CD4-positive, alpha-beta memory T cell (primary cell): Measurements from ENCODE around the gene NRN1L. TPM values are rescaled to one million over a fixed set of nuclear protein-coding genes. Genes with fewer than 3 reads are reported as not detected.
"Not testable (repeated sequence)": the region's sequence is repeated elsewhere in the genome, so short reads cannot be mapped to it uniquely, and the experiment has no call there.

Experiments used
- CTCF ChIA-PET: fragments of 350-600 bp; sonication (Branson Sonifier 250); formaldehyde crosslinking; loops from one replicate; lab custom pipeline; 2021; ENCODE audit warnings: inconsistent platforms; ENCODE audit not compliant: partially characterized antibody; lab: Charles Lee
- POLR2A ChIA-PET: fragments of 350-600 bp; sonication (Branson Sonifier 250); formaldehyde crosslinking; loops from one replicate; lab custom pipeline; 2021; ENCODE audit not compliant: partially characterized antibody; lab: Charles Lee
- DNase-seq, 5 donors: peaks; one replicate each; pipeline versions ENCODE4 v3.0.0 to v3.0.0-alpha.2; 2020 to 2022; ENCODE audit warnings: mixed read lengths in 1 of 5
- H3K27ac ChIP-seq: one replicate; pipeline ENCODE4 v1.7.0; 2013; ENCODE audit warnings: low read depth, low read length
- H3K27me3 ChIP-seq: 2 replicates; pipeline ENCODE4 v1.7.0; 2013; ENCODE audit warnings: mild to moderate bottlenecking, low read length, moderate library complexity; ENCODE audit not compliant: insufficient read depth
- H3K36me3 ChIP-seq: 2 replicates; pipeline ENCODE4 v1.7.0; 2013; ENCODE audit warnings: mild to moderate bottlenecking, low read length, moderate library complexity; ENCODE audit not compliant: insufficient read depth
- H3K4me1 ChIP-seq: 2 replicates; pipeline ENCODE4 v1.7.0; 2013; ENCODE audit warnings: mild to moderate bottlenecking, low read length, moderate library complexity; ENCODE audit not compliant: insufficient read depth
- H3K4me3 ChIP-seq, 2 donors: one replicate each; pipeline ENCODE4 v1.7.0; 2013; ENCODE audit warnings: low read length in 2 of 2, mild to moderate bottlenecking in 1 of 2
- H3K9me3 ChIP-seq, 2 donors: one replicate each; pipeline ENCODE4 v1.7.0; 2013; ENCODE audit warnings: low read length in 2 of 2, control low read depth in 1 of 2; ENCODE audit not compliant: control insufficient read depth in 1 of 2
- H3K27ac Mint-ChIP-seq, 7 donors: one replicate each; pipeline ENCODE4 v1.8.0; 2020 to 2021; ENCODE audit warnings: mixed read lengths in 7 of 7, mild to moderate bottlenecking in 6 of 7, inconsistent platforms in 3 of 7, moderate library complexity in 3 of 7
- H3K27me3 Mint-ChIP-seq, 2 donors: one replicate each; pipeline ENCODE4 v1.8.0; 2020 to 2021; ENCODE audit warnings: mixed read lengths in 2 of 2
- H3K36me3 Mint-ChIP-seq, 2 donors: one replicate each; pipeline ENCODE4 v1.8.0; 2020 to 2021; ENCODE audit warnings: mixed read lengths in 2 of 2, inconsistent platforms in 1 of 2, mild to moderate bottlenecking in 1 of 2
- H3K4me1 Mint-ChIP-seq, 4 donors: one replicate each; pipeline ENCODE4 v1.8.0; 2020 to 2021; ENCODE audit warnings: mixed read lengths in 4 of 4, mild to moderate bottlenecking in 1 of 4
- H3K4me3 Mint-ChIP-seq, 8 donors: one replicate each; pipeline ENCODE4 v1.8.0; 2020 to 2021; ENCODE audit warnings: mixed read lengths in 8 of 8, mild to moderate bottlenecking in 7 of 8, moderate library complexity in 6 of 8, inconsistent platforms in 3 of 8
- H3K9me3 Mint-ChIP-seq, 8 donors: one replicate each; pipeline ENCODE4 v1.8.0; 2020 to 2021; ENCODE audit warnings: mixed read lengths in 8 of 8, mild to moderate bottlenecking in 5 of 8, inconsistent platforms in 3 of 8, moderate library complexity in 1 of 8
- intact Hi-C: fragments of 100-400 bp; cut with micrococcal nuclease; formaldehyde crosslinking; loops from one replicate; pipeline ENCODE4 v1.15.1; 2023
- polyA plus RNA-seq, 2 donors: library from polyadenylated mRNA; unstranded; fragments of 300-500 nt; fragmentation: Illumina TruSeq; gene quantifications; one replicate each; pipeline ENCODE4 v1.2.3, GENCODE V29; 2021
- total RNA-seq, 2 experiments: library from RNA; stranded (reverse); gene quantifications; one replicate each; pipeline ENCODE4 v1.2.3, GENCODE V29; 2021

The NRN1L gene
- total RNA-seq (1 to 10 TPM; 5.9 to 7.0 TPM), polyA plus RNA-seq (under 1 TPM; 0.81 to 0.96 TPM)

DNA sequence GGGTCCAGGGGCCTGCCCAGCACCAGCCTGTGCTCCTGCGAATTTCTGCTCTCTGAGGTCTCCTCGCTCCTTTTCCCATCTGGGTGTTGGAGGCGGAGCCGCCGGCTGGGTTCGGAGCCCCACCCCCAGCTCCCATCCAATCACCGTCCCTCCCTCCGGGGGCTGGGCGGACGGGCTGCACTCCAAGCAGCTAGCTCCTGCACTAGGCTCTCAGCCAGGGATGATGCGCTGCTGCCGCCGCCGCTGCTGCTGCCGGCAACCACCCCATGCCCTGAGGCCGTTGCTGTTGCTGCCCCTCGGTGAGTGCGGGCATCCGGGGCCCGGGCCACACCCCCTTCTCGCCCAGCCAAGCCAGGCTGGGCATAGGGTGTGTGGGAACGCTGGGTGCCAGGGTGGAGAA, at the start of gene NRN1L:
Gene NRN1L (plus strand): TSS at position 202 of the 400 bp plus-strand sequence. CDS start 19 bp downstream, at position 221.
- intact Hi-C loops = no loop called here
- H3K4me3 Mint-ChIP-seq = no peak within 1 kb of the TSS
- no peaks in the 10 kb centered on the region for H3K27me3 ChIP-seq
- ChIA-PET POLR2A (interaction anchor here (0.9 to 1.8 kb wide), 4 partner anchors 12 to 156 kb away, joined by 3 to 6 read pairs (median 4); partner anchors contain the start of genes CTRL and EDC4), CTCF (interaction anchor here (1.1 to 5.4 kb wide), 17 partner anchors 13 to 364 kb away, joined by 3 to 73 read pairs (median 6); partner anchors contain the start of genes DDX28, DUS2, NUTF2 and PSMB10)
- no peak for DNase-seq
- no peaks in the 10 kb centered on the region for H3K27me3 Mint-ChIP-seq
- H3K9me3 Mint-ChIP-seq = peaks cover 0 to 3% (median 0%) of the 10 kb centered on the region in 8 donors
- H3K36me3 ChIP-seq = peaks cover 50% of the 10 kb centered on the region
- no peak within 1 kb of the TSS for H3K27ac ChIP-seq
- H3K4me1 Mint-ChIP-seq = peaks cover 0 to 1% (median 0%) of the 10 kb centered on the region in 4 donors
- no peaks in the 10 kb centered on the region for H3K4me1 ChIP-seq
- no peaks in the 10 kb centered on the region for H3K9me3 ChIP-seq
- peaks cover 29 to 47% of the 10 kb centered on the region in 2 donors for H3K36me3 Mint-ChIP-seq
- H3K27ac Mint-ChIP-seq = peak within 1 kb of the TSS in 5 of 7 donors; percentile 22 to 83 (median 55)
- no peak within 1 kb of the TSS for H3K4me3 ChIP-seq

DNA sequence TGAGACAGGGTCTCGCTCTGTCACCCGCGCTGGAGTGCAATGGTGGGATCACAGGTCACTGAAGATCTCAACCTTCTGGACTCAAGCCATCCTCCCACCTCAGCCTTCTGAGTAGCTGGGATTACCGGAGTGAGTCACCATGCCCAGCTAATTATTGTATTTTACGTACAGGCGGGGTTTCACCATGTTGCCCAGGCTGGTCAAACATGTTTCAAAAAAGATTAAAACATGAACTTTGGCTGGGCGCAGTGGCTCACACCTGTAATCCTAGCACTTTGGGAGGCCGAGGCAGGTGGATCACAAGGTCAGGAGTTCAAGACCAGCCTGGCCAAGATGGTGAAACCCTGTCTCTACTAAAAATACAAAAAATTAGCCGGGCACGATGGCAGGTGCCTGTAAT, 47.5 kb upstream of the NRN1L start:
- CTCF ChIA-PET = interaction anchor here (0.8 to 1.5 kb wide), 3 partner anchors 9 to 92 kb away, joined by 4 to 5 read pairs (median 5); partner anchors contain the start of gene NUTF2
- POLR2A ChIA-PET = interaction anchor here (0.6 to 5.6 kb wide), 2 partner anchors 8 to 271 kb away, joined by 3 to 60 read pairs; partner anchors contain the start of gene NUTF2
- intact Hi-C loops, H3K4me3 Mint-ChIP-seq, H3K36me3 ChIP-seq, H3K36me3 Mint-ChIP-seq, H3K27me3 ChIP-seq, H3K27ac Mint-ChIP-seq, H3K9me3 ChIP-seq, H3K9me3 Mint-ChIP-seq, DNase-seq, H3K27me3 Mint-ChIP-seq, H3K27ac ChIP-seq, H3K4me3 ChIP-seq: not testable (repeated sequence)
- H3K4me1 ChIP-seq = peaks cover 21% of the 10 kb centered on the region
- peaks cover 12 to 26% (median 22%) of the 10 kb centered on the region in 4 donors for H3K4me1 Mint-ChIP-seq

DNA sequence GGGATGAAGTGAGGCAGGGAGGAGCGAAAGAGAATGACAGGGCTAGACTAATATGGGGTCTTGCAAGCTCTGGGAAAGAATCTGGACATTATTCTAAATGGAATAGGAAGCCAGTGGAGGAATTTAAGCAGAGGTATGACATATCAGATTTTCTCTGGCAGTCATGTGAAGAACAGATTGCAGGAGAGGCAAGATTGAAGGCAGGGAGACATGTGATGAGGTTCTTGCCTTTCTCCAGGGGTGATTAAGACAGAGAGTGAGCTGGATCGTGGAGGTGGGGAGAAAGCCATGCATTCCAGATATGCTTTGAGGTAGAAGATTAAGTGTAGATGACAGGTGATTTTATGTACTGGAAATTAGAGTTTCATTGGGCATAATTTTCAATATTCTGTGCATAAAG, 46.9 kb upstream of the NRN1L start:
- Histone ChIP-seq H3K4me3 (no peak overlapping the region), H3K9me3 (no peaks in the 10 kb centered on the region), H3K27ac (no peak overlapping the region), H3K27me3 (no peaks in the 10 kb centered on the region), H3K36me3 (no peaks in the 10 kb centered on the region), H3K4me1 (peaks cover 18% of the 10 kb centered on the region)
- POLR2A ChIA-PET = interaction anchor here (0.6 to 5.6 kb wide), 2 partner anchors 7 to 272 kb away, joined by 3 to 60 read pairs; partner anchors contain the start of gene NUTF2
- H3K36me3 Mint-ChIP-seq = peaks cover 0 to 8% of the 10 kb centered on the region in 2 donors
- peaks cover 9 to 24% (median 18%) of the 10 kb centered on the region in 4 donors for H3K4me1 Mint-ChIP-seq
- peak overlapping the region in 3 of 7 donors; percentile 3 to 86 (median 81) for H3K27ac Mint-ChIP-seq
- H3K4me3 Mint-ChIP-seq = peak overlapping the region in 1 of 8 donors; percentile 35
- no peak for DNase-seq
- H3K9me3 Mint-ChIP-seq = no peaks in the 10 kb centered on the region
- CTCF ChIA-PET = interaction anchor here (0.7 to 1.5 kb wide), 5 partner anchors 9 to 329 kb away, joined by 3 to 6 read pairs (median 5); partner anchors contain the start of gene NUTF2
- no peaks in the 10 kb centered on the region for H3K27me3 Mint-ChIP-seq
- intact Hi-C loops = no loop called here

- H3K36me3 Mint-ChIP-seq = peaks cover 0 to 13% of the 10 kb centered on the region in 2 donors
- intact Hi-C loops = loop anchor here (1.0 kb wide), 1 partner anchor 25 kb away; no protein-coding TSS in a partner anchor
- no peaks in the 10 kb centered on the region for H3K9me3 ChIP-seq
- peaks cover 38% of the 10 kb centered on the region for H3K4me1 ChIP-seq
- ChIA-PET CTCF (interaction anchor here (0.7 to 1.5 kb wide), 7 partner anchors 9 to 360 kb away, joined by 3 to 4 read pairs (median 3); partner anchors contain the start of genes ATP6V0D1 and CARMIL2), POLR2A (interaction anchor here (0.7 to 1.0 kb wide), 3 partner anchors 12 to 317 kb away, joined by 3 read pairs; partner anchors contain the start of gene EDC4)
- no peaks in the 10 kb centered on the region for H3K36me3 ChIP-seq
- H3K27me3 ChIP-seq = no peaks in the 10 kb centered on the region
- no peaks in the 10 kb centered on the region for H3K27me3 Mint-ChIP-seq
- H3K4me3 ChIP-seq = peak overlapping the region in 1 of 2 donors; percentile 99
- H3K27ac Mint-ChIP-seq = peak overlapping the region; percentile 97 to 99 (median 98)
- H3K27ac ChIP-seq = peak overlapping the region; percentile 98
- peaks cover 0 to 2% (median 0%) of the 10 kb centered on the region in 8 donors for H3K9me3 Mint-ChIP-seq
- DNase-seq = no peak
- peaks cover 25 to 46% (median 36%) of the 10 kb centered on the region in 4 donors for H3K4me1 Mint-ChIP-seq
- peak overlapping the region in 7 of 8 donors; percentile 43 to 96 (median 94) for H3K4me3 Mint-ChIP-seq
Observed at GRCh38 chr16:67841198-67841815, 43.4 kb upstream of the NRN1L start.

DNA sequence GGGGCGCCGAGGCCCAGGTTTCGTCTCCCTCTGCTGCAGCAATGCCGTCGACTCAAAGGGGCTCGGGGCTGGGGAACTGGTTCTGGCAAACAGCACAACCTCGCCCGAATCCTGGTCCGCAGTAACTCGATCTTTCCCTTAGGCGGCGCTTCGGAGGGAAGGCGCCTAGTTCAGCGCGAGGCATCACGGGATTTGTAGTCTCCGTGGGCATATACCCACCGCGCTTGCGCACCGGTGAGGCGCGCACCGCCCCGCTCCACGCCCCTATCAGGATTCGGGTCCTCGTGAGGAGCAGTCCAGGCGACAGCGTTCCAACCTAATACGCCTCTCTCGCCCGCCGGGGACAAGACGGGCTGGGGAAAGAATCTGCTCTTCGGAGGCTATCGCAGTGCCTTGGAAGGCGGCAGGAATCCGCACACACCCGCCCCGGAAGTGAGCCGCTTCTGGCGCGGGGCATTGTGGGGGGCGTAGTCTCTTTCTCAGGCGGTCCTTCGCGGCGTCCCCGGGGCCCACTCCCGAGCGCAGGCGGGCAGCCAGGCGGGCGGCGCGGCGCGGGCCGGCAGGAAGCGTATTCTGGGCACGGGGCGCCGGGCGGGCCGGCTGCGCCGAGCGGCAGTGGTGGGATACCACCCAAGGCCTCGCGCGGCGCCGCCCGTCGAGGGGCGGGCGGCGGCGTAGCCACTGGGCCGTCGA, 42.7 kb upstream of the NRN1L start, which contains the start of gene THAP11:
Gene THAP11 (plus strand): TSS at position 505 of the 693 bp plus-strand sequence. CDS start 235 bp downstream, outside the sequence.
- peaks cover 0 to 2% (median 0%) of the 10 kb centered on the region in 8 donors for H3K9me3 Mint-ChIP-seq

More for the DNA sequence above, 42.7 kb upstream of the NRN1L start, which contains the start of gene THAP11:
- CTCF ChIA-PET = interaction anchor here (0.7 to 1.5 kb wide), 5 partner anchors 8 to 361 kb away, joined by 3 to 4 read pairs (median 3); partner anchors contain the start of gene ATP6V0D1
- Mint-ChIP-seq H3K27ac (peak within 1 kb of the TSS; percentile 97 to 99 (median 98)), H3K4me1 (peaks cover 25 to 48% (median 36%) of the 10 kb centered on the region in 4 donors), H3K36me3 (peaks cover 0 to 15% of the 10 kb centered on the region in 2 donors), H3K27me3 (no peaks in the 10 kb centered on the region), H3K4me3 (peak within 1 kb of the TSS; percentile 93 to 98 (median 96))
- H3K36me3 ChIP-seq = no peaks in the 10 kb centered on the region
- intact Hi-C loops = loop anchor here (1.0 to 2.0 kb wide), 7 partner anchors 9 to 279 kb away; partner anchors contain the start of genes CTCF, PSKH1, RANBP10 and TSNAXIP1
- no peaks in the 10 kb centered on the region for H3K9me3 ChIP-seq
- peak within 1 kb of the TSS; percentile 98 for H3K27ac ChIP-seq
- peak; percentile 94 to 98 (median 95) for DNase-seq
- peak within 1 kb of the TSS; percentile 74 to 99 for H3K4me3 ChIP-seq
- POLR2A ChIA-PET = interaction anchor here (0.7 to 5.2 kb wide), 5 partner anchors 8 to 182 kb away, joined by 3 to 44 read pairs (median 7); partner anchors contain the start of genes ACD, EDC4, PARD6A and PSMB10
- H3K4me1 ChIP-seq = peaks cover 38% of the 10 kb centered on the region
- no peaks in the 10 kb centered on the region for H3K27me3 ChIP-seq
